NB4 (cell line): Measurements from ENCODE around the gene COQ4.

Experiments used
- DNase-seq: peaks from one replicate; pipeline ENCODE4 v3.0.0; 2010; ENCODE audit warnings: low read depth
- H3K4me3 ChIP-seq: one replicate; pipeline ENCODE4 v1.5.1; 2011; ENCODE audit warnings: mild to moderate bottlenecking, low read depth, low read length, moderate library complexity
- MYC ChIP-seq: IDR thresholded peaks from 2 replicates; pipeline ENCODE4 v1.6.1; 2011; ENCODE audit warnings: low read depth, low read length
- POLR2A ChIP-seq: IDR thresholded peaks from 2 replicates; pipeline ENCODE4 v1.6.1; 2011; ENCODE audit warnings: mild to moderate bottlenecking; ENCODE audit not compliant: insufficient read length; ENCODE audit errors: extremely low read depth
- TF ChIP-seq, protein P1 (sequence below): IDR thresholded peaks from 2 replicates; pipeline ENCODE4 v1.6.1; 2011; ENCODE audit warnings: low read depth, low read length
- TF ChIP-seq, protein P2 (sequence below): IDR thresholded peaks from one replicate; pipeline ENCODE4 v1.5.1; 2012; ENCODE audit warnings: low read depth, low read length

Gene COQ4

DNA sequence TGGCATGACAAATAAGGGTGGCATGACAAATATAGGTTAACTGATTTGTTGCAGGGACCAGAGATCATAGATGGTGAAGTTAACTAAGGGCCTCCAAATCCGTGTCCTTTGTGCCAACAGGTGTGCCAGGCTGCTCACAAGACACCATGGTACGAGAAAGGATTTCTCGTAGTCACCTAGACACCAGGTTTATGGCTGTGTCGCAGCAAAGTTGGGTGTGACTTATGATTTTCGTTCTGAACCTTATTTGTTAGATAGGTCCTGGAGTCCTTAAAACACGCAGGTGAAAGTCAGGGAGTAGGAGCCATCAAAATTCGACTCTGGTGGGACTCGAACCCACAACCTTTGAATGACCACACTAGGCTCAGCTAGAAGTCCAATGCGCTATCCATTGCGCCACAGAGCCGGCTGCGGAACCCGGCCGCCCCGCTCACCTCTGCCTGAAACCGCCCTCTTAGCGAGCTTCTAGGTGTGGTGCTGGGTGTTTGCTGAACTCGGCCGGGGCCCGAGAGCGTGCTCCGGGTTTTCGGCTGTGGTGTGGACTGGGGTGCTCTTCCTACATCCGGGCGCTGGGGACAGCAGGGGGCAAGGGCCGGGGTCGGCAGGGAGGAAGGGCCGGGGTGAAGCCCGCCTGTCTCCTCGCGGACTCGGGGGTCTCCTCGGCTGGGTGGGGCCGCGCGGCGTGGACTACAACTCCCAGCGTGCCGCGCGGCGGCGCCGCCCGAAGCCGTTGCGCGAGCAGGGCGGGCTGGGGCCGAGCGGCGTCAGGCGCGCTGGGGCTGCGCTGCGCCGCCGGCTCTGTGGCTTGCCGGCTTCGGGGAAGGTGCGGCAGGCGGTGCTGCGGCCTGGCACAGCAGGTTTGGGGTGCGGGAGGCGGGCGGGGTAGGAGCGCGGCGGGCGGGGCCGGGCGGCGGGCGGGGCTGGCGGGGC lies 17.4 kb downstream of the COQ4 start, which contains the start of gene SLC27A4:
TSS of gene SLC27A4 (plus strand) at position 767 of the 930 bp plus-strand sequence. CDS start 2,606 bp downstream, outside the sequence.
- DNase-seq = peak; percentile 87
- TF ChIP-seq, protein P1, sequence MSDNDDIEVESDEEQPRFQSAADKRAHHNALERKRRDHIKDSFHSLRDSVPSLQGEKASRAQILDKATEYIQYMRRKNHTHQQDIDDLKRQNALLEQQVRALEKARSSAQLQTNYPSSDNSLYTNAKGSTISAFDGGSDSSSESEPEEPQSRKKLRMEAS = peak; percentile 36
- TF ChIP-seq POLR2A (peak; percentile 42), MYC (peak; percentile 37)
- TF ChIP-seq, protein P2, sequence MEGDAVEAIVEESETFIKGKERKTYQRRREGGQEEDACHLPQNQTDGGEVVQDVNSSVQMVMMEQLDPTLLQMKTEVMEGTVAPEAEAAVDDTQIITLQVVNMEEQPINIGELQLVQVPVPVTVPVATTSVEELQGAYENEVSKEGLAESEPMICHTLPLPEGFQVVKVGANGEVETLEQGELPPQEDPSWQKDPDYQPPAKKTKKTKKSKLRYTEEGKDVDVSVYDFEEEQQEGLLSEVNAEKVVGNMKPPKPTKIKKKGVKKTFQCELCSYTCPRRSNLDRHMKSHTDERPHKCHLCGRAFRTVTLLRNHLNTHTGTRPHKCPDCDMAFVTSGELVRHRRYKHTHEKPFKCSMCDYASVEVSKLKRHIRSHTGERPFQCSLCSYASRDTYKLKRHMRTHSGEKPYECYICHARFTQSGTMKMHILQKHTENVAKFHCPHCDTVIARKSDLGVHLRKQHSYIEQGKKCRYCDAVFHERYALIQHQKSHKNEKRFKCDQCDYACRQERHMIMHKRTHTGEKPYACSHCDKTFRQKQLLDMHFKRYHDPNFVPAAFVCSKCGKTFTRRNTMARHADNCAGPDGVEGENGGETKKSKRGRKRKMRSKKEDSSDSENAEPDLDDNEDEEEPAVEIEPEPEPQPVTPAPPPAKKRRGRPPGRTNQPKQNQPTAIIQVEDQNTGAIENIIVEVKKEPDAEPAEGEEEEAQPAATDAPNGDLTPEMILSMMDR = no peak
- peak within 1 kb of the TSS; percentile 72 for H3K4me3 ChIP-seq

DNA sequence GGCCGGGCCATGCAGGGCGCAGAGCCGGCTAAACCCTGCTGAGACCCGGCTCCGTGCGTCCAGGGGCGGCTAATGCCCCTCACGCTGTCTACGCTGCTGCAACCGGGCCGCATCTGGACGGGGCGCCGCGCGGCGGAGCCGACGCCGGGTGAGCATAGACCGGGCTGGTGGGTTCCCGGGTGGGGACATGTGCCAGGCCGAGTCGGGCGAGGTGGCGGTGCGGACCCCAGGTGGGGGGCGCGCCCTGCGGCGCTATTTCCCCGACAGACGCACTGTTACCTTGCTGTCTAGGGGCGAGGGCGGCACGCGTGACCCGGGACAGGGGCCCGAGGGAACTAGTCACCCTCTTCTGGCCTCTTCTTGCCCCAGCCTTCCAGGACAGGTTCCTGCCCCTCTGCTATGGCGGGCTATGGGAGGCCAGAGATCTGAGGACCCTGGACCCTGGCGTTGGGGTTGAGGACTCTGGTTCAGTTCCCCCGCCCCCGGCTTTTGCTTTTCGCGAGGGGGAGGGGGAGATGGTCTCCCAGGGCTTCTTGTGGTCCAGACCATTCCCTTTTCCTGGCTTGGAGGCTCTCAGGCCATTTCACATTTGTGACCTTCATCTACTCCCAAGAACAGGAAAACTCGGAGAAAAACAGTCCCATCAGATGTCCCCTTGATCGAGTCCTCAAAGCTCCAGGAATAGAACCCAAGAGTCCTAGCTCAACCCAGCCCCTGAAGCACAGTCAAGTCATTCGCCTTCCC lies 18.2 kb downstream of the COQ4 start:
- no peak for DNase-seq
- TF ChIP-seq MYC (no peak; the same call in 1 of the 2 replicates), POLR2A (no peak)
- TF ChIP-seq, protein P1 = peak; percentile 8; the same call in 1 of the 2 replicates
- TF ChIP-seq, protein P2 = no peak
- H3K4me3 ChIP-seq = peak overlapping the region; percentile 72

DNA sequence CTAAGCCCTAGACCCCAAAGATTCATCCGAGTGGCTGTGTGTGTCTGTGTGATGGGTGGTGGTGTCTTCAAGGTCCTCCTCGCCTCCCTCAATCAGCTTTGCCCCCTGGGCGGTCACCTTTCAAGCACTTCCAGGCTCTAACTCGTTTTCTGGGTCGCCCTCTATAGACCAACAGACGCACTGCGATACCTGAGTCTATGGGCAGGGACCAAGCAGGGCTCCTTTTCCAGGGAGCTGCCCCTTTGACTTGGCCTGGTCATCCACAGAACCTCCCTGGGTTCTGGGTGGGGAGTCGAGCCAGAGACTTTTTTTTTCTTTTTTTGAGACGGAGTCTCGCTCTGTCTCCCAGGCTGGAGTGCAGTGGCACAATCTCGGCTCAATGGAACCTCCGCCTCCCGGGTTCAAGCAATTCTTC lies 18.8 kb downstream of the COQ4 start:
- peak; percentile 85 for DNase-seq
- H3K4me3 ChIP-seq = peak overlapping the region; percentile 72
- TF ChIP-seq MYC = no peak
- TF ChIP-seq, protein P1 = peak; percentile 36; the same call in 1 of the 2 replicates
- TF ChIP-seq, protein P2 = peak; percentile 66
- TF ChIP-seq POLR2A = no peak

DNA sequence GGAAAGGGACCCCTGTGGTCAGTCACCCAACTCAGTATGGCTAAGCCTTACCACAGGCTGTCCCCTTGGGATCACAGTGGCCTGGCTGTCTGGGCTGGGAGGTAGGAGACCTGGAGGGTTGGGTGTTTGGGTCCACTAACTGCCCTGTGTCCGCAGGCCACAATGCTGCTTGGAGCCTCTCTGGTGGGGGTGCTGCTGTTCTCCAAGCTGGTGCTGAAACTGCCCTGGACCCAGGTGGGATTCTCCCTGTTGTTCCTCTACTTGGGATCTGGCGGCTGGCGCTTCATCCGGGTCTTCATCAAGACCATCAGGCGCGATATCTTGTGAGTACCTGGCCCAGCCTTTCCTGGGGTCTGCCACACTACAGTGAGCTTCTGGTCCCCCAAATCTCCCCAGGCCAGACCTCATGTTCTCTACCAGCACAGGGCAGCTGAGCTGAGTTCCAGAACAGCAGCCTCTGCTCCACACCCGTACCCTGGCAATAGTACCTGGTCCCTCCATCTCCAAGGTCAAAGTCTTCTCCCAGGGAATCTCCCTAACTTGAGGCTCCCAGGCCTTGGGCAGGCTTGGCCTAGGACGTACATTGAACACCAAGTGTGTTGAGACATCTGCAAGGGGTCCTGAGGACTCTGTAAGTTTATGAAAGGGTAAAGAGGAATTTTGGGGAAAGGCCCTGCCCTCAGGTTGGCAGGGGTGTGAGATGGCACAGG lies 20.5 kb downstream of the COQ4 start:
- no peak for DNase-seq
- TF ChIP-seq MYC = no peak
- TF ChIP-seq, protein P2 = no peak
- TF ChIP-seq, protein P1 = no peak
- no peak overlapping the region for H3K4me3 ChIP-seq

DNA sequence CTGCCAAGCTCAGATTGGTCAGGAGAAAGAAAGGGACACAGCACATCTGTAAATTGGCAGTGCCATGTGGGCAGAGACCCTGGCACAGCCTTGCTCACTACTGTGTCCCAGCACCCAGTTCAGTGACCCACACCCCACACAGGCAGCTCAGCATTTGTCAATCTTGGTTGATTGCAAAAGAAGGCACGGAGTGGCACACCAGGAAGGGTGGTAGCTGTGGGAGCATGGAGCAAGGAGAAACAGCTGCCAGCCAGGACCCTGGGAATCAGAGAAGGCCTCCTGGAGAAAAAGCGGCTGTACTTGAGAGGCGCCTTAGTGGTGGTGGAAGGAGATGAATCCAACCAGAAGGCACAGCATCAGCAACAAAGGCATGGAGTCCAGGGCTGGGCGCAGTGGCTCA lies 21.2 kb downstream of the COQ4 start:
- TF ChIP-seq, protein P1 = no peak
- no peak for TF ChIP-seq MYC
- no peak for TF ChIP-seq POLR2A
- TF ChIP-seq, protein P2 = no peak
- H3K4me3 ChIP-seq = no peak overlapping the region
- no peak for DNase-seq
